Astrocyte of the cerebellum (primary cell): ENCODE results near the gene RAB11FIP4.

Experiments
- DNase-seq: peaks from one replicate; pipeline ENCODE4 v3.0.0-alpha.2; 2011; ENCODE audit warnings: low read depth
- H3K4me3 ChIP-seq: 2 replicates; pipeline ENCODE4 v1.5.1; 2011; ENCODE audit warnings: mild to moderate bottlenecking, low read depth, low read length, moderate library complexity
- CTCF ChIP-seq: IDR thresholded peaks from 2 replicates; pipeline ENCODE4 v1.5.1; 2012; ENCODE audit warnings: low read length, low read depth, moderate library complexity, mild to moderate bottlenecking; ENCODE audit errors: missing control alignments
- in situ Hi-C: cut with HindIII; loops from 2 replicates; pipeline ENCODE4 v1.10.0; 2017; ENCODE audit warnings: low sequenced_read_pairs

RAB11FIP4 gene

DNA sequence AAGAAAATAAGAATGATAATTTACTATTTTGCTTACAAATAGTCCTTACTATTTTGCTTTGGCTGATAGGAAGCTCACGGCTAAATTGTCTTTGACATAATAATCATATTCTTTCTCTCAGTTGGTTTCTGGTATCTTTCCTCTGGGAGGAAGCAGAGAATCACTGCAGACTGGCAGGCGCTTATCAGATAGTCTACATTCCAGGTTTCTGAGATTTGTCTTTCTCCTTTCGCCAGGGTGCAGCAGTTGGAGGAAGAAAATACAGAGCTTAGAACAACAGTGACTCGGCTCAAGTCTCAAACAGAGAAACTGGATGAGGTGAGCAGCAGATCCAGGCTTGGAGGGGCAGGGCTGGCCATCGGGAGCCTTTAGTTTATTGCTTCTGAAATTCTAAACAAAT is 136.1 kb downstream of the RAB11FIP4 start:
- in situ Hi-C loops = no loop called here
- H3K4me3 ChIP-seq = no peak overlapping the region
- no peak for DNase-seq
- no peak for TF ChIP-seq CTCF

- in situ Hi-C loops = no loop called here
- no peak overlapping the region for H3K4me3 ChIP-seq
- DNase-seq = no peak
- TF ChIP-seq CTCF = no peak
Measured at GRCh38 chr17:31528291-31528874, 136.9 kb downstream of the RAB11FIP4 start.

DNA sequence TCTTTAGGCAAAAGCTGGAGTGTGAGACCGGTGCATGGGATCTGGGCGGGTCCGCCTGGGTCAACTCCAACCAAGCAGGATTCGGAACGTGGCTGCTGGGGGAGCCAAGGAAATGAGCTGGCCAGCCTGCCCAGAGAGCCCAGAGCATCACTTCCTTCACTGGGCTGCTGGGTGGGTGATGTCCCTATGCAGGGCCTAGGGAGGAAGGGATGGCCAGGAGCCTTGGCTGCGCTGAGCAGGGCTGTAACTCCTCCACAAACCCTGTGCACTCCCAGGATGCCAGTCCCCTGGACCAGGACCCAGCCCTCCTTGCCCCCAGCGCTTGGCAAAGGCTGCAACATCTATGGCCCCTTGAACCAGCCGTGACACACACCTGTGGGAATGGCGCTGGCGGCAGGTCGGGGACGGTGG is 138.4 kb downstream of the RAB11FIP4 start:
- no peak for DNase-seq
- no peak overlapping the region for H3K4me3 ChIP-seq
- no peak for TF ChIP-seq CTCF
- in situ Hi-C loops = no loop called here

DNA sequence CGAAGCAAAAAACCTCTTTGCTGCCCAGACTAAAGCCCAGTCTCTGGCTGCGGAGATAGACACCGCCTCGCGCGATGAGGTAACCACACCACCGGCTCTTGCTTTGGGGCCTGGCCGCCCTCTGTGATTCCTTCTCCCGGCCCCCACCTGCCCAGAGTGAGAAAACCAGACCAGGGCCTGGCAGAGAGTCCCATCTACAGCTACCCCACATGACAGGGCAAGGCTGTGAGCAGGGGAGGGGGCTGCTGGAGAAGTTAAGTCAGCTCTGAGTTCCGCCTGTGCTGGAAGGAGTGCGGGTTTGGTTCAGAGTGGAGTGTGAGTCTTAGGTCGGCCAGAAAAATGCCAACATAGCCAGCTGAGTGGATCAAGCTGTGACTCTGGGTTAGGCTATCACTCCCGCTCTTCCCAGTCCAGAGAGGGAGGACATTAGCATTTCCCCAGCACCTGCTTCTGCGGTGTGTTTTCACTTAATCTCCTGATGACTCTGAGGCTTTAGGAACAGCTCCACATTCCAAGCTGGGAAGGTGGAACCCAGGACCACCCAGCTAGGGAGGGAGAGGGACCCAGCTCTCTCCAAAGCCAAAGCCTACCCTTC is 139.0 kb downstream of the RAB11FIP4 start:
- no peak for DNase-seq
- no peak overlapping the region for H3K4me3 ChIP-seq
- in situ Hi-C loops = no loop called here
- TF ChIP-seq CTCF = no peak

DNA sequence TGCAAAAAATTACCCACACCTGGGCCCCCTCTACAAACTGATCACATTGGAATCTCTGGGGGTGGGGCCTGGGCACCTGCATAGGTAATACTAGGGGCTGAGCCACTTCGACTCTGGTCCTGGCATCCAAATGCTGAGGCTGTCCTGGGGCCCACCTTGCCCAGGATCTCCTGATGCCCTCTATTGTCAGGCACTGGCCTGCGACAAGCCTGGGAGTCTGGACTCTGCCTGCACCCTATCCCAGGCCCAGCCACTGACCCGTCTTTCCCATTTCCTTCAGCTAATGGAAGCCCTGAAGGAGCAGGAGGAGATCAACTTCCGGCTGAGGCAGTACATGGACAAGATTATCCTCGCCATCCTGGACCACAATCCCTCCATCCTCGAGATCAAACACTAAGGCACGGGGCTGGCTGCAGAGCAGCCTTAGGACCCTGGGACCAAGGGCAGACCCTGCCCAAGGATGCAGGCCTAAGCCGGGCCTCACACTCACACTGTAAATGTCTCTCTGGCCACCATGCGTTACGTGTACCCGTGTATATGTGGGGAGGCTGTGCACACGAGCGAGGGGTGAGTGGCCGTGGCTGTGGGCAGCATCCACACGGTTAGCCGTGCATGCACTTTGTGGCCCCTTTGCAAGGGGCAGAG is 140.0 kb downstream of the RAB11FIP4 start:
- in situ Hi-C loops = no loop called here
- no peak for TF ChIP-seq CTCF
- no peak for DNase-seq
- no peak overlapping the region for H3K4me3 ChIP-seq

GRCh38 chr17:31532081-31532480 is 140.6 kb downstream of the RAB11FIP4 start:
- no peak overlapping the region for H3K4me3 ChIP-seq
- in situ Hi-C loops = no loop called here
- TF ChIP-seq CTCF = no peak
- no peak for DNase-seq
